GM13976 (cell line): ENCODE data around the gene KATNA1.

Experiments used
- DNase-seq: peaks from one replicate; pipeline ENCODE4 v3.0.0; 2012; ENCODE audit warnings: low spot score
- CTCF ChIP-seq: IDR thresholded peaks from 2 replicates; pipeline ENCODE4 v1.5.1; 2012; ENCODE audit warnings: borderline replicate concordance, mild to moderate bottlenecking; ENCODE audit not compliant: insufficient read depth; ENCODE audit errors: extremely low read depth, missing control alignments, control extremely low read depth
- in situ Hi-C: fragments of 300-500 bp; cut with MboI; formaldehyde crosslinking; loops from one replicate; pipeline ENCODE4 v1.12.0; 2022; ENCODE audit warnings: low sequenced_read_pairs, mixed read lengths, inconsistent platforms; ENCODE audit not compliant: unreplicated experiment

The KATNA1 gene

GRCh38 chr6:149615805-149616204 is 32.7 kb downstream of the KATNA1 start:
- no peak for DNase-seq
- TF ChIP-seq CTCF = no peak
- in situ Hi-C loops = no loop called here

GRCh38 chr6:149614337-149614736 is 34.2 kb downstream of the KATNA1 start:
- no peak for DNase-seq
- TF ChIP-seq CTCF = no peak
- in situ Hi-C loops = no loop called here

- DNase-seq = no peak
- in situ Hi-C loops = no loop called here
- TF ChIP-seq CTCF = no peak
Measured at GRCh38 chr6:149608381-149608982, 40.0 kb downstream of the KATNA1 start.

GRCh38 chr6:149600508-149600907 is 48.0 kb downstream of the KATNA1 start:
- no peak for TF ChIP-seq CTCF
- in situ Hi-C loops = no loop called here
- no peak for DNase-seq

GRCh38 chr6:149593408-149593807 is 55.1 kb downstream of the KATNA1 start:
- TF ChIP-seq CTCF = no peak
- no peak for DNase-seq
- in situ Hi-C loops = no loop called here

GRCh38 chr6:149592983-149593382 is 55.5 kb downstream of the KATNA1 start:
- in situ Hi-C loops = no loop called here
- DNase-seq = no peak
- no peak for TF ChIP-seq CTCF
